Measurements from ENCODE around the gene NUP188. TPM values are rescaled to one million over a fixed set of nuclear protein-coding genes. Genes with fewer than 3 reads are reported as not detected.
A peak's percentile ranks its signal among the peaks of the same experiment; 100 is the strongest.
"Not testable (repeated sequence)": the region's sequence is repeated elsewhere in the genome, so short reads cannot be mapped to it uniquely, and the experiment has no call there.

NUP188 gene
- total and polyA plus RNA-seq, 2 donors = 19.2 to 22.0 TPM

GRCh38 chr9:128940271-128940921, 7.1 kb upstream of the NUP188 start:
- 95% methylated on average over 15 of the region's 15 CpGs for WGBS
- no peaks in the 10 kb centered on the region for H3K9me3 ChIP-seq (ENCODE audit: control insufficient read depth in 2 of 2, insufficient read depth in 1 of 2, low read length in 1 of 2)
- no peak overlapping the region for H3K4me3 ChIP-seq (ENCODE audit: low read length in 2 of 2)
- DNase-seq (ENCODE audit: low read depth in 6 of 9, low spot score in 9 of 9) = no peak
- H3K4me1 ChIP-seq (ENCODE audit: control insufficient read depth in 2 of 2, insufficient read depth in 2 of 2, low read length in 2 of 2) = no peaks in the 10 kb centered on the region
- peaks cover 0 to 3% of the 10 kb centered on the region in 2 donors for H3K36me3 ChIP-seq (ENCODE audit: control insufficient read depth in 2 of 2, insufficient read depth in 2 of 2, low read length in 1 of 2)
- H3K27ac ChIP-seq (ENCODE audit: low read depth in 1 of 2, low read length in 1 of 2) = no peak overlapping the region
- H3K27me3 ChIP-seq (ENCODE audit: control insufficient read depth in 2 of 2, insufficient read depth in 1 of 2, low read length in 1 of 2) = no peaks in the 10 kb centered on the region

DNA sequence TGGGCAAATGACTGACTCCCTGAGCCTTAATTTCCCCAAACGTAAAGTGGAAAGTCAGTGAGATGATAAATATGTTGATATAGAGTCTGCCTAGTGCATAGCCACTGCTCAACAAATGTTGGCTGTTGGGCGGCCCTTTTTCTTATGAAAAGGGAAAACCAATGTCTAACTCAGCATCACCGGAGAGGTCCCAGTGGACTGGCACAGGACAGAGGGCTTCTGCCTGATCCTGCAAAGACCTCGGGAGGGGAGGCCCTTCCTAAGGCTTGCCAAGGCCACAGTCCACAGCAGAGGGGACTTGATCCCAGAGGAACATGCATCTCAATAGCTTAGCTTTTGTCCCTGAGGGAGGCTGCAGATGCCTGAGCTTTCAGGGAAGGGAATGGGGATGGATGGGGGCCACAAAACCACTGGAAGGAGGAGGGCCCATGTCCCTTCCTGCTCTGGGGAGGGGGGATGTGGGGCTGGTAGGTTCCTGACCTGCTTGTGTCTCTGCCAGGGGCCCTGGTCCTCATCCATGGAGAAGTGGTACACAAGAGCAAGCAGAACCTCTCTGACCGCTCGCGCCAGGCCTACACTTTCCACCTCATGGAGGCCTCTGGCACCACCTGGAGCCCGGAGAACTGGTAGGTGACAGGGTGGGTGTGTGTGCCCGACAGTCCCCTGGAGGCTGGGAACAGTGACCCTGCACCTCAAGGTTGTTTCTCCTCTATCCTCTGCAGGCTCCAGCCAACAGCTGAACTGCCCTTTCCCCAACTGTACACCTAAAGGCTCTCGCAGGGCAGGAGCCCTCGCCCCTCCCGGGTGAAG, 6.3 kb upstream of the NUP188 start:
- Histone ChIP-seq H3K4me1 (ENCODE audit: control insufficient read depth in 2 of 2, insufficient read depth in 2 of 2, low read length in 2 of 2) (no peaks in the 10 kb centered on the region), H3K27me3 (ENCODE audit: control insufficient read depth in 2 of 2, insufficient read depth in 1 of 2, low read length in 1 of 2) (no peaks in the 10 kb centered on the region), H3K27ac (ENCODE audit: low read depth in 1 of 2, low read length in 1 of 2) (no peak overlapping the region), H3K36me3 (ENCODE audit: control insufficient read depth in 2 of 2, insufficient read depth in 2 of 2, low read length in 1 of 2) (peaks cover 0 to 3% of the 10 kb centered on the region in 2 donors), H3K9me3 (ENCODE audit: control insufficient read depth in 2 of 2, insufficient read depth in 1 of 2, low read length in 1 of 2) (no peaks in the 10 kb centered on the region), H3K4me3 (ENCODE audit: low read length in 2 of 2) (no peak overlapping the region)
- DNase-seq (ENCODE audit: low read depth in 6 of 9, low spot score in 9 of 9) = no peak
- WGBS = 98% methylated on average over 12 of the region's 12 CpGs

DNA sequence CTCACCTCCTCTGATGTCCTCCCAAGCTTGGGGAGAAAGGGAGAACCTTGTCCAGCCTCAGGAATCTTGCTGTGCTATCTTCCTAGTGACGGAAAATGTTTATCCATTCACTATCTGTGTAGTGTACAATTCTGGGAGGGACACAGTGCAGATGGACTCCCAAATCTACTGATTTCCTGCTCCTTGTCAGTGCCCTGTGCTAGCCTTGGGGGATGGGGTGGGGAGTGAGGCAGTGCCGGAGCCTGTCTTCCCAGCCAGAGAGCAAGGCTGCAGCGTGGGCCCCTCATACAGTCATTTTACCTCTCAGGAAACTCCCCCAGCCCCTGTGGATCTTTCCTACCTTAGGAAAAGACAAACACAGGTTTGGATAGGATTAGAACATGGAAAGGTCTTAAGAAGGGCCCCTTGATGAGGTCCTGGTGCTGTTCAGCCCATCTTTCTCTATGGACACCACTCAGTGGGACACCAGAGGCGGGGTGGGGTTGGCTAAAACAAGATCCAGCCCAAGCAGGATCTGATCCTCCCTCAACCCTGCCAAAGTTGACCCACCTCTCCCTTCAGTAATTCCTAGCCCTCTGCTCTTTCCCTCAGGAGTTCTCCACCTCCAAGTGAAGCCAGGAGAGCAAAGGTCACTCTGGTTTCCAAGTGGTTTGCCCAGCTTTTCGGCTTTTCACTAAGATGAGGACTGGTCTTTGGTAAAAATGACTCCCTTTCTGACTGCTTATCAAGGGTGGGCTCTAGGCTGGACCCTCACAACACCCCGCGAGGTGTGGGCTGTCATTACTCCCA, 3.5 kb upstream of the NUP188 start:
- WGBS = 98% methylated on average over 7 of the region's 7 CpGs
- Histone ChIP-seq H3K9me3 (ENCODE audit: control insufficient read depth in 2 of 2, insufficient read depth in 1 of 2, low read length in 1 of 2) (no peaks in the 10 kb centered on the region), H3K27ac (ENCODE audit: low read depth in 1 of 2, low read length in 1 of 2) (no peak overlapping the region), H3K27me3 (ENCODE audit: control insufficient read depth in 2 of 2, insufficient read depth in 1 of 2, low read length in 1 of 2) (no peaks in the 10 kb centered on the region), H3K36me3 (ENCODE audit: control insufficient read depth in 2 of 2, insufficient read depth in 2 of 2, low read length in 1 of 2) (peaks cover 0 to 3% of the 10 kb centered on the region in 2 donors), H3K4me3 (ENCODE audit: low read length in 2 of 2) (no peak overlapping the region), H3K4me1 (ENCODE audit: control insufficient read depth in 2 of 2, insufficient read depth in 2 of 2, low read length in 2 of 2) (peaks cover 3 to 18% of the 10 kb centered on the region in 2 donors)
- DNase-seq (ENCODE audit: low read depth in 6 of 9, low spot score in 9 of 9) = no peak

DNA sequence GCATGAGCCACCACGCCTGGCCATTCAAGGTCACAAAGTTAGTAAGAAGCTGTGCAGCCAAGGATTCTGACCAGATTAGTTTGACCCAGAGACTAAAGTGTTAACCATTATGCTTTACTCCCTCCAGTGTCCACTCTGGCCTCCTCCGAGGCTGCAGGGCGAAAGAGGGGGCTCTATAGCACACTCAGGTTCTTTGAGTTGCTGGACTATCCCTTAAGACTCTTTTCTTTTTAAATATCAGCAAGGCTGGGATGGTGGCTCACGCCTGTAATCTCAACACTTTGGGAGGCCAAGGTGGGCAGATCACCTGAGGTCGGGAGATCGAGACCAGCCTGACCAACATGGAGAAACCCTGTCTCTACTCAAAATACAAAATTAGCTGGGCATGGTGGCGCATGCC, 2.5 kb upstream of the NUP188 start:
- not testable (repeated sequence) for H3K27ac ChIP-seq (ENCODE audit: low read depth in 1 of 2, low read length in 1 of 2); H3K4me3 ChIP-seq (ENCODE audit: low read length in 2 of 2); H3K27me3 ChIP-seq (ENCODE audit: control insufficient read depth in 2 of 2, insufficient read depth in 1 of 2, low read length in 1 of 2); DNase-seq (ENCODE audit: low read depth in 6 of 9, low spot score in 9 of 9); H3K9me3 ChIP-seq (ENCODE audit: control insufficient read depth in 2 of 2, insufficient read depth in 1 of 2, low read length in 1 of 2); H3K36me3 ChIP-seq (ENCODE audit: control insufficient read depth in 2 of 2, insufficient read depth in 2 of 2, low read length in 1 of 2)
- H3K4me1 ChIP-seq (ENCODE audit: control insufficient read depth in 2 of 2, insufficient read depth in 2 of 2, low read length in 2 of 2) = peaks cover 3 to 19% of the 10 kb centered on the region in 2 donors
- WGBS = 96% methylated on average over 7 of the region's 7 CpGs

- H3K9me3 ChIP-seq (ENCODE audit: control insufficient read depth in 2 of 2, insufficient read depth in 1 of 2, low read length in 1 of 2) = no peaks in the 10 kb centered on the region
- H3K4me1 ChIP-seq (ENCODE audit: control insufficient read depth in 2 of 2, insufficient read depth in 2 of 2, low read length in 2 of 2) = peaks cover 3 to 19% of the 10 kb centered on the region in 2 donors
- no peak for DNase-seq (ENCODE audit: low read depth in 6 of 9, low spot score in 9 of 9)
- no peak overlapping the region for H3K4me3 ChIP-seq (ENCODE audit: low read length in 2 of 2)
- no peak overlapping the region for H3K27ac ChIP-seq (ENCODE audit: low read depth in 1 of 2, low read length in 1 of 2)
- 98% methylated on average over 19 of the region's 19 CpGs for WGBS
- no peaks in the 10 kb centered on the region for H3K27me3 ChIP-seq (ENCODE audit: control insufficient read depth in 2 of 2, insufficient read depth in 1 of 2, low read length in 1 of 2)
- H3K36me3 ChIP-seq (ENCODE audit: control insufficient read depth in 2 of 2, insufficient read depth in 2 of 2, low read length in 1 of 2) = peaks cover 6 to 9% of the 10 kb centered on the region in 2 donors
These were observed 1.5 kb upstream of the NUP188 start for GRCh38 chr9:128945798-128946501.

DNA sequence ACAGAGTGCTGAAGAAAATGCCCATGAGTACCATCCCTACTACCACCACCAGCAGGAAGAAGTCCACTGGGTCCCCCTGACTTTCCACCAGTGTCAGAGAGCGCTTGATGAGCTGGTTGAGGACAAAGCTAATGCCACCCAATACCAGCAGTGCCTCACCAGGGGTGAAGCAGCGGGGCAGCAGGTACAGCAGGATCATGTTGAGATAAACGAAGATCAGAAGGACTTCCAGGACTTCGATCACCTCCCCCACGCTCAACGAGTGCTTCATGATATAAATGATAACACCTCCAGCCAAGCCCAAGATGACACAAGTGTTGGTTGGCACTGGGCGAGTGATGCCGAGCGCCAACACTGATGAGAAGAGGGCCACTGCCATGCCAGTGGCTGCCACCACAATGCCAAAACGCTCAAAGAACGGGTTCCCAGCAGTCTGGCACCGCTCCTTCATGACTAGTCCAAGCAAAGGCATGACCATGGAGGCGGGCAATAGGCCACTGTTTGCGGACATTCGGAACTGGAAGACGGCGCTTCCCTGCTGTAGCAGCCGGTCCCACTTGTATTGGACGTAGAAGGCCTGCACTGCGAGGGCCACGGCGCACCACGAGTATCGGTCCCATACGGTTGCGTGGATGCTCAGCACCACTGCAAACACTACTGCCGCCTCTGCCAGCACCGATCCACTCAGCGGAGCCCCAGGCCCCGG, 775 bp upstream of the NUP188 start:
- WGBS = 41% methylated on average over 30 of the region's 30 CpGs
- H3K4me1 ChIP-seq (ENCODE audit: control insufficient read depth in 2 of 2, insufficient read depth in 2 of 2, low read length in 2 of 2) = peaks cover 3 to 19% of the 10 kb centered on the region in 2 donors
- DNase-seq (ENCODE audit: low read depth in 6 of 9, low spot score in 9 of 9) = peak in 2 of 9 donors; percentile 14 to 17

DNA sequence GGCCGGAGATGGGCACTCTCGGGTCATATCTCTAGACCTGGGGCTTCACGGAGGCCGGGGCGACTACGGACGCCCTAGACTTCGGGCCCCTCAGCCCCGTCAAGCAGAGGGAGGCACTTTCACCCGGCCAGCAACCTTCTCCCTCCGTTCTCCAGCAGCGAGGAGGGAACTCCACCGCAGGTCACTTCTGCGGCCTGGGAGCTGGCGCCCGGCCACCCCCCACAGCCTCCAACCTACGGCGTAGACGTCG, 297 bp upstream of the NUP188 start:
- Histone ChIP-seq H3K36me3 (ENCODE audit: control insufficient read depth in 2 of 2, insufficient read depth in 2 of 2, low read length in 1 of 2) (peaks cover 9 to 10% of the 10 kb centered on the region in 2 donors), H3K27ac (ENCODE audit: low read depth in 1 of 2, low read length in 1 of 2) (peak overlapping the region; percentile 62 to 85), H3K9me3 (ENCODE audit: control insufficient read depth in 2 of 2, insufficient read depth in 1 of 2, low read length in 1 of 2) (no peaks in the 10 kb centered on the region), H3K4me1 (ENCODE audit: control insufficient read depth in 2 of 2, insufficient read depth in 2 of 2, low read length in 2 of 2) (peaks cover 3 to 19% of the 10 kb centered on the region in 2 donors), H3K4me3 (ENCODE audit: low read length in 2 of 2) (peak overlapping the region; percentile 82 to 97), H3K27me3 (ENCODE audit: control insufficient read depth in 2 of 2, insufficient read depth in 1 of 2, low read length in 1 of 2) (no peaks in the 10 kb centered on the region)
- no peak for DNase-seq (ENCODE audit: low read depth in 6 of 9, low spot score in 9 of 9)
- WGBS = under 1% methylated on average over 20 of the region's 20 CpGs

More for the DNA sequence above, 775 bp upstream of the NUP188 start:
- Histone ChIP-seq H3K27me3 (ENCODE audit: control insufficient read depth in 2 of 2, insufficient read depth in 1 of 2, low read length in 1 of 2) (no peaks in the 10 kb centered on the region), H3K9me3 (ENCODE audit: control insufficient read depth in 2 of 2, insufficient read depth in 1 of 2, low read length in 1 of 2) (no peaks in the 10 kb centered on the region), H3K4me3 (ENCODE audit: low read length in 2 of 2) (peak overlapping the region; percentile 82 to 97), H3K27ac (ENCODE audit: low read depth in 1 of 2, low read length in 1 of 2) (peak overlapping the region; percentile 62 to 85), H3K36me3 (ENCODE audit: control insufficient read depth in 2 of 2, insufficient read depth in 2 of 2, low read length in 1 of 2) (peaks cover 6 to 9% of the 10 kb centered on the region in 2 donors)

DNA sequence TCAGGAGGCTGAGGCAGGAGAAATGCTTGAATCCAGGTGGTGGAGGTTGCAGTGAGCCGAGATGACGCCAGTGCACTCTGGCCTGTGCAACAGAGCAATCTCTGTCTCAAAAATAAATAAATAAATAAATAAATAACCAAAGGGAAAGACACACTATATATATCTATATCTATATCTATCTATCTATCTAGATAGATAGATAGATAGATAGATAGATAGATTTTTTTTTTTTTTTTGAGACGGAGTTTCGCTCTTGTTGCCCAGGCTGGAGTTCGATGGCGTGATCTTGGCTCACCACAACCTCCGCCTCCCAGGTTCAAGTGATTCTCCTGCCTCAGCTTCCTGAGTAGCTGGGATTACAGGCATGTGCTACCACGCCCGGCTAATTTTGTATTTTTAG, 13.9 kb downstream of the NUP188 start:
- H3K9me3 ChIP-seq (ENCODE audit: control insufficient read depth in 2 of 2, insufficient read depth in 1 of 2, low read length in 1 of 2); H3K4me1 ChIP-seq (ENCODE audit: control insufficient read depth in 2 of 2, insufficient read depth in 2 of 2, low read length in 2 of 2); H3K27me3 ChIP-seq (ENCODE audit: control insufficient read depth in 2 of 2, insufficient read depth in 1 of 2, low read length in 1 of 2); H3K27ac ChIP-seq (ENCODE audit: low read depth in 1 of 2, low read length in 1 of 2); DNase-seq (ENCODE audit: low read depth in 6 of 9, low spot score in 9 of 9); H3K4me3 ChIP-seq (ENCODE audit: low read length in 2 of 2): not testable (repeated sequence)
- H3K36me3 ChIP-seq (ENCODE audit: control insufficient read depth in 2 of 2, insufficient read depth in 2 of 2, low read length in 1 of 2) = peaks cover 34 to 71% of the 10 kb centered on the region in 2 donors
- WGBS = 99% methylated on average over 9 of the region's 9 CpGs

All from thymus (tissue), 11 donors.